GM23248 (cell line): ENCODE results near the gene OSBPL6.

Experiments
- EZH2 ChIP-seq: fragments of 200-600 bp; sonication (generic); IDR thresholded peaks from 2 replicates; pipeline ENCODE4 v1.6.1; 2018; ENCODE audit warnings: antibody characterized with exemption, mild to moderate bottlenecking; ENCODE audit not compliant: insufficient read depth, poor library complexity, severe bottlenecking
- EZH2phosphoT487 ChIP-seq: fragments of 200-600 bp; sonication (generic); IDR thresholded peaks from 2 replicates; pipeline ENCODE4 v1.6.1; 2018; ENCODE audit warnings: antibody characterized with exemption, moderate library complexity, mild to moderate bottlenecking, low read depth; ENCODE audit not compliant: insufficient read depth

DNA sequence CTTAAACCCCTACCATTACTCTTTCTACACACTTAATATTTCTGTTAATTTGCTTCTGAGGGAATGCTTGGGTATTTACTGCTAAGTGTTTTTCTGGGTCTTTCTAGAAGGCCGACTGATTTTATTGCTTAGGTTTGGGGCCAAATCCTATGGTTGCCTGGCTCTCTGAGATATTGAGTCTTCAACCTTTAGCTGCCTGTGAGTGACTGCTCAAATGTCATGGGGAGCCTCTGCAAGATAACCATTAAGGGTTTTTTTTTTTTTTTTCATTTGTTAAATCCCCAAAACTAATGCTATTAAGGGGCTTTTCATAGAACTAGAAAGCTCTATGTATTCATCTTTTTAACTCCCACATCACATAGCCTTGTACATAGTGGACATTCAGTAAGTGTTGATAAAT lies 5.0 kb downstream of the OSBPL6 start:
- TF ChIP-seq EZH2phosphoT487 (no peak), EZH2 (no peak)
